ENCODE data around the gene HNF1A.

- TF ChIP-seq CTCF (IDR thresholded peaks at IDR 0.05) (no peak), EZH2 (IDR thresholded peaks at IDR 0.05) (no peak), EZH2phosphoT487 (IDR thresholded peaks at IDR 0.05) (no peak)
These were observed 36.4 kb upstream of the HNF1A start for GRCh38 chr12:120941846-120942405.

Measured in neural progenitor cell (in vitro differentiated cells).